ENCODE results near the gene COBLL1. TPM values are rescaled to one million over a fixed set of nuclear protein-coding genes. Genes with fewer than 3 reads are reported as not detected.

The COBLL1 gene
- total RNA-seq, 1 donor from 2014 or later: 95.3 TPM

DNA sequence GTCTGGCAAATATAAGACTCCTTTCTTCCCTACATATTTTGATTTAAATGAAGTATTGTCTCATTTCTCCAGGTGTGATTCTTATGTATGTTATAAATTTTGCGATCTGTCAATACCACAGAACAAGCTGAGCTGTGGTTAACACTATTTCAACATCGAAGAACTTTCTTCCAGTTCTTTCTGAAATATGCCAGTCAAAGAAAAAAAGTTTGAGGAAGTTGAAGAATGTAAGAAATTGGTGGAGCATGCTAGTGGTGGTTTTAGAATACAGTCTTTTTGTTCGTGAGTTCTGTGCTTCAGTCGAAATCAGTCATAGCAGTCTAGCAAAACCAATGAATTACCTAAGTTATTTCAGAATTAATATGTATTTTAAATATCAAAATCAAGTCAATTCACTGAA, 8.6 kb upstream of the COBLL1 start:
- Histone ChIP-seq H3K4me1 (no peaks in the 10 kb centered on the region), H3K27me3 (no peaks in the 10 kb centered on the region), H3K27ac (no peak overlapping the region), H3K9me3 (no peaks in the 10 kb centered on the region), H3K36me3 (no peaks in the 10 kb centered on the region), H3K4me3 (no peak overlapping the region)
- intact Hi-C loops (cut with DNase I): no loop called here
- TF ChIP-seq, protein P1, sequence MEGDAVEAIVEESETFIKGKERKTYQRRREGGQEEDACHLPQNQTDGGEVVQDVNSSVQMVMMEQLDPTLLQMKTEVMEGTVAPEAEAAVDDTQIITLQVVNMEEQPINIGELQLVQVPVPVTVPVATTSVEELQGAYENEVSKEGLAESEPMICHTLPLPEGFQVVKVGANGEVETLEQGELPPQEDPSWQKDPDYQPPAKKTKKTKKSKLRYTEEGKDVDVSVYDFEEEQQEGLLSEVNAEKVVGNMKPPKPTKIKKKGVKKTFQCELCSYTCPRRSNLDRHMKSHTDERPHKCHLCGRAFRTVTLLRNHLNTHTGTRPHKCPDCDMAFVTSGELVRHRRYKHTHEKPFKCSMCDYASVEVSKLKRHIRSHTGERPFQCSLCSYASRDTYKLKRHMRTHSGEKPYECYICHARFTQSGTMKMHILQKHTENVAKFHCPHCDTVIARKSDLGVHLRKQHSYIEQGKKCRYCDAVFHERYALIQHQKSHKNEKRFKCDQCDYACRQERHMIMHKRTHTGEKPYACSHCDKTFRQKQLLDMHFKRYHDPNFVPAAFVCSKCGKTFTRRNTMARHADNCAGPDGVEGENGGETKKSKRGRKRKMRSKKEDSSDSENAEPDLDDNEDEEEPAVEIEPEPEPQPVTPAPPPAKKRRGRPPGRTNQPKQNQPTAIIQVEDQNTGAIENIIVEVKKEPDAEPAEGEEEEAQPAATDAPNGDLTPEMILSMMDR (IDR thresholded peaks at IDR 0.05): no peak
- ATAC-seq (peak; percentile 55), DNase-seq (no peak)

DNA sequence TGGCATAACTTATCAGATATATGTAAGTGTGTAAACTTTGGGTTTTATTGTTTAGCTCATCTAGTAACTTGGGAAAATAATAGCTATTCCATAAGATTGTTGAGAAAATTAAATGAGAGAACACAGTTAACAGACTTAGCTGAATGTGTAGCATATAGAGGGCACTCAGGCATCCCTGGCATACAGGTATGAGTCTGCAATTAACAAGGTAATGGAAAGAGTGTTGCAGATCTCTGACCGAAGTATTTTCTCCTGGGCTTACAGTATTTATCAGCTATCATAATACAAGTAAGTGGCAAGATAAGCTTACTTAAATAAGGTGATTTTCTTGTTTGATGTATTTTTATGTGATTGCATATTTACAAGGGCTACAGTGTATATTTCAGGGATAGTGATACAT, 7.9 kb upstream of the COBLL1 start:
- Histone ChIP-seq H3K4me1 (no peaks in the 10 kb centered on the region), H3K27me3 (no peaks in the 10 kb centered on the region), H3K36me3 (no peaks in the 10 kb centered on the region), H3K9me3 (no peaks in the 10 kb centered on the region), H3K27ac (no peak overlapping the region), H3K4me3 (no peak overlapping the region)
- DNase-seq (no peak), ATAC-seq (no peak)
- intact Hi-C loops (cut with DNase I): no loop called here
- TF ChIP-seq, protein P1 (IDR thresholded peaks at IDR 0.05): no peak

DNA sequence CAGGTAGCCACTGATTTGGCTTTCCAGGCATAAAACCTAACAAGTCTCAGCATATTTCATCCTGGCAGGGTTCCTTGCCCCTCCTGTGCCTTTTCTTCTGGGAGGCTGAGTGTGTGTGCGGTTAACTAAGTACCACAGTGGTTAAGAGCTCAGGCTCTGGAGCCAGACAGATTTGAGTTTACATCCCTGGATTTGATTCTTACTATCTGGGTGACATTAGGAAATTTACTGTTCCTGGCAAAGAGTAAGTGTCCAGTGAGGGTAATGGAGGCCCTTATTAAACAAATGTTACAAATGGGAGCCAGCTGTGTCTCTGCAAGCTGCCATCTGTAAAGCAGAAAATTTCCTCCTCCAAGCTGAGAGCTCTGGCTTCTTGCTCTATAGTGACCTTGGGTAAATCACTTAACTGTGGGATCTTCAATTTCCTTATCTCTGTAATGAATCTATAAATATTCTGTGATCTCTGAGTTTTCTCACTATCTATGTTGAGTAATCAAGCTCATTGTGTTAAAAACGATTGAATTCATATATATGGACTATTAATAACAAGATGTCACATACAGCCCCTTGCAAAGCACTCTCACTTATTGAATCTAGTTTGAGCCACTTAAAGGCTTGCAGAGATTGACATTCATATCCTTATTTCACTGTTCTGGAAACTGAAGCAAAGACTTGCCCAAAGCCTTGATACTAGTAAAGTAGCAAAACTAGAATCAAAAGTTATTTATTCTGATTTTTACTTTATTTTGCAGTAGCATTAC, 6.5 kb upstream of the COBLL1 start:
- Histone ChIP-seq H3K27ac (no peak overlapping the region), H3K9me3 (no peaks in the 10 kb centered on the region), H3K36me3 (no peaks in the 10 kb centered on the region), H3K4me1 (peaks cover 3% of the 10 kb centered on the region), H3K4me3 (no peak overlapping the region), H3K27me3 (no peaks in the 10 kb centered on the region)
- intact Hi-C loops (cut with DNase I): no loop called here
- TF ChIP-seq, protein P1 (IDR thresholded peaks at IDR 0.05): no peak
- ATAC-seq (peak; percentile 43), DNase-seq (no peak)

DNA sequence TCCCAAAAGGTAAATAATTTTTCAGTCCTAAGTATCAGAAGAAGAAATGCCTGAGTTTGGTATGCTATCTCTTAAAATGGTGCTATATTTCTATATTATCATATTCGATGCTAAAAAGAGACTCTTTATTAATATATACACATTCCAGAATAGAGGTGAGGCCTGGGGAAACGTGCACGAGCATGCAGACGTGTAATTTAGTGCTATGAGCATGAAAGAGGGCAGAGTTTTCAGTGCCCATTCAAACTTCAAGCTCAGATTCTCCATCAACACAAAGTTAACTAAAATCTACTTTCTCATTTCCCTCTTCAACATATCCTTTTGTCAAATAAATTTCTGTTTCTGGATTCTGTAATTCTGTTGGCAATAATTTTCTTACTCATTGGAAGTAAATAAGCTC, 5.7 kb upstream of the COBLL1 start:
- intact Hi-C loops (cut with DNase I): no loop called here

DNA sequence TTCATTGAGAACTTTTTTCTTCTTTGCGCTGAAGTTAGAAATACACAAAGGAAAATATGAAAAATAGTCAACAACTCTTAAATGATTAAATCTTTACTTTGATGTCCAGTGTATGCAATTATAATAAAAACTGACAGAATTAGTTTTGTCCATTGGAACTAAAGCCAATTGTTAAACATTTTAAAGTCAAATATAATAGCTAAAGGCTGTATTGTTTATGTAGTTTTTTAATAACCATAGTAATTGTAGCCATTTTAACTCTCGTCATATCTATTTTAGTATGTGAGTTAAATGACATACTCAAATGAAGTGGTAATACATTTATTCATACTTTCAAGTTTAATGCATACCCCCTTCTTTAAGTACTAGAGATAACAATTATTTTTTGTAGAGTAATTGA, 4.7 kb upstream of the COBLL1 start:
- DNase-seq: no peak
- H3K9me3 ChIP-seq: no peaks in the 10 kb centered on the region
- intact Hi-C loops (cut with DNase I): no loop called here
- no peak for ATAC-seq
- H3K4me1 ChIP-seq: peaks cover 6% of the 10 kb centered on the region
- TF ChIP-seq, protein P1 (IDR thresholded peaks at IDR 0.05): no peak
- no peak overlapping the region for H3K4me3 ChIP-seq
- H3K27me3 ChIP-seq: no peaks in the 10 kb centered on the region
- H3K36me3 ChIP-seq: no peaks in the 10 kb centered on the region
- no peak overlapping the region for H3K27ac ChIP-seq

More for the DNA sequence above, 5.7 kb upstream of the COBLL1 start:
- Histone ChIP-seq H3K4me3 (no peak overlapping the region), H3K4me1 (peaks cover 6% of the 10 kb centered on the region), H3K36me3 (no peaks in the 10 kb centered on the region), H3K9me3 (no peaks in the 10 kb centered on the region), H3K27ac (no peak overlapping the region), H3K27me3 (no peaks in the 10 kb centered on the region)
- ATAC-seq: no peak
- no peak for DNase-seq
- TF ChIP-seq, protein P1 (IDR thresholded peaks at IDR 0.05): no peak

All from upper lobe of right lung (tissue), 1 donor.